ENCODE measurements around the gene SEZ6L.

Gene SEZ6L

DNA sequence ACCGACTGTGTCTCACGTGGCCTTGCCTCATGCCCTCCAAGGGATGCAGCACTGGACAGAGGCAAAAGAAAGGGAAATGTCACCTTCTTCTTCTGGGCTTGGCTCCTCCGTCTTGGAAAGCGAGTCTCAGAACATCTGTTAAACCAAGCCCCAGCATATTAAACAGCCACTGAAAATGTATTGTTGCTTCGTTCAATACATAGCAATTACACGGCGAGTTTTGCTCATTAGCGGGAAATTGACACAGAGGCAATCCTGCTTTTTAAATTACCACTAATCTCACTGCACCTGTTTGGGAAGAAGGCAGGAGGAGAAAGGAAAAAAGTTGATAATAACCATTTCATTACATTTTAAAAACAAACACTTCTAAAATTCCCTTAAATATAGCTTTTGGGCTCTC lies 72.1 kb downstream of the SEZ6L start:
- DNase-seq (ENCODE audit: low read depth in 2 of 3, low spot score in 2 of 3), result no peak

DNA sequence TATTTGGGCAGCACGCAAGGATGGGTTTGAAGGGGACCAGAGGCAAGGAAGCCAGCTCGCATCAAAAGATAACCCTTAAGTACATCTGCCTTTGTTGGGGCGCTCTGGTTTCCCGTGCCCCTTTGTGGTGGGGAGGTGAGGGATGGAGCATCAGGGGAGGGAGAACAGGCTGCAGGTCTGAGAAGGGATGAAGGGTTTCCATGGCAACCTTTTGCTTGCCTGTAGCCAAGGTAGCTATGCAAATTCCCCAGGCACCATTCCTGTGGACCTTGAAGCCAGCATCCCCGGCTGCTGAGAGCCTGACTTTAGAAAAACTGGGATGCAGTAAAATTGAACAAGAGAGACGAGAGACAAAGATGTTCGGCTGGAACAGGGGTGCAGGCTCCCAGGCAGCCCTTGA lies 75.7 kb downstream of the SEZ6L start:
- DNase-seq (ENCODE audit: low read depth in 2 of 3, low spot score in 2 of 3), result no peak

DNA sequence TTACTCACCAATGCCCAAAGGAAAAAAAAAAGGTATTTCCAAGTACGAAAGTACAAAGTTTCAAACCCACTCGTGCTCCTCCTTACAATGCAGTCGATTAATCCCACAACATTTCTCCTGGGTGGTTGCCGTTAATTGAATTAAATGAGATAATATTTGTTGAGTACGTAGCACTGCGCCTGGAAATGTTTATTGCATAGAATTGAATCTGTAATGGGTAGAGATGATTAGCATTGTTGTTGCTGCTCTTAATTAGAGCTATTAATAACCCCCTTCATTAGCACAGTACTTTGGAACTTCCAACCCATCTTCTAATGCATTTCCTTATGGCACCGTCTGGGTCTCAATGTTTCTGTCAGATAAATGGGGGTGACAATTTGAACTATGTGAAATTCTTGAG lies 77.3 kb downstream of the SEZ6L start:
- no peak for DNase-seq (ENCODE audit: low read depth in 2 of 3, low spot score in 2 of 3)

DNA sequence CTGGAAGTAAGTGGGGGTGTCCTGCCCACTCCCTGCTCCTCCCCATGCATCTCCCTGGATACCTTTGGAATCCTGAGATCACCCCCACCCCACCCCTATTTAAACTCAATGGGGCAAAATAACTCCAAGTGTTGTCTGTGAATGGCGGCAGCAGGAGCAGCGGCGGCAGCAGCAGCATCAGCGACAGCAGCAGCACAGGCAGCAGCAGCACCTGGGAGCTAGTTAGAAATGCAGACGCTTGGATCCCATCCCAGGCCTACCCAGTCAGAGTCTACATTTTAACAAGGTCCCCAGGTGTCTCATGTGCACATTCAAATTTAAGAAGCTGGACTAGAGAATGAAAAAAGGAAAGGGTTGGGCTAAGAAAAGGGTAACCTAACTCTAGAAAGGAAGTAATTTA lies 82.6 kb downstream of the SEZ6L start:
- DNase-seq (ENCODE audit: low read depth in 2 of 3, low spot score in 2 of 3), result no peak

DNA sequence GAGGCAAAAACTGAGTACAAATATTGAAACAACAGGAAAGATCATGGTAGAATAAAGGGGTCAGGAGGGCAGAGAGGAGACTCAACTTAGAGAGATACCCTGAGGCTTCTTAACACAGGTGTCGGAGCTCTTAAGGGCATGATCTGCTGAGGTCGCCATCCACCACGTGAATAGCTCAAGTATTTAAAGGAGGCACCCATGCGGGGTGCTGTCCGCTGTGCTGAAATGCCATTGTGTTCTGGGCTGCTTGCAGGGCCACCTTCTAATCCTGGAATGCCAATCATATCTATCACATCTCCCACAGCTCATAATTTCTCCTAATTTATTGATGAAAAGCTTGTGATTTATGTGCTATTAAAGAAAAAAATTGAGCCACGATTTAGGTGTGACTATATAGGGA lies 90.2 kb downstream of the SEZ6L start:
- DNase-seq (ENCODE audit: low read depth in 2 of 3, low spot score in 2 of 3), result no peak

DNA sequence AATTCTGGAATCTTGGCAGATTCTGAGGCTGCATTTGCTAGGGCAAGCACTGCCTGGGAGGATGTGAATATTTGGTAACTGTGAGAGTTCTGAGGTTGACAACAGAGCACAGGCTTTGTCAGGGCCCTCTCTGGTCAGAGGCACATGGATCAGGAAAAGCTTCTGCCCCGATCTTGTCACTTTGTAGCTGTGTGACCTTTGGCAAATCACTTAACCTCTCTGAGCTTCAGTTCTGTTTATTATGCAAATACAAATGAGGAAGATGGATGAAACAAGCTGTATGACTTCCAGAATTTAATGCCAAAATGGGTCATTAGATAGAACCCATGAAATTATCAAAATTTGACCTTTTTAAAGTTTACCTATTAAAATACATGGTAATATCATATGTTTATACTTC lies 94.9 kb downstream of the SEZ6L start:
- no peak for DNase-seq (ENCODE audit: low read depth in 2 of 3, low spot score in 2 of 3)

DNA sequence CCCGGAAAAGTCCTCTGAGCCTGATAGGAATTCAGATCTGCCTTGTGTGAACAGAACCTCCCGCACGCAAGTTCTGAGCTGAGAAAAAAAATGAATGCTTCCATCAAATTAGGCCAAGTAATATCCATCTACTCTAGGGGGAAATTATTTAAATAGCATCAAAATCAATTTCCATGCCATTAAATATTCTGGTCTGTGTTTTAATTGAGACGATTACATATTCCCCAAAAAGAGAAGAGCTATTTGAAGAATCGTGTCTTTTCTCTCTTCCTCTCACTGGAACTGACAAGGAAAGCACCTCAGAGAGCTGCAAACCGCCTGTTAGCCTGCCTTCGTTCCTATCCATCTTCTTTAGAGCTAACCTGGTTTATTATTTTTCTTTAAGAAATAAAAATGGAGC lies 96.0 kb downstream of the SEZ6L start:
- no peak for DNase-seq (ENCODE audit: low read depth in 2 of 3, low spot score in 2 of 3)

DNA sequence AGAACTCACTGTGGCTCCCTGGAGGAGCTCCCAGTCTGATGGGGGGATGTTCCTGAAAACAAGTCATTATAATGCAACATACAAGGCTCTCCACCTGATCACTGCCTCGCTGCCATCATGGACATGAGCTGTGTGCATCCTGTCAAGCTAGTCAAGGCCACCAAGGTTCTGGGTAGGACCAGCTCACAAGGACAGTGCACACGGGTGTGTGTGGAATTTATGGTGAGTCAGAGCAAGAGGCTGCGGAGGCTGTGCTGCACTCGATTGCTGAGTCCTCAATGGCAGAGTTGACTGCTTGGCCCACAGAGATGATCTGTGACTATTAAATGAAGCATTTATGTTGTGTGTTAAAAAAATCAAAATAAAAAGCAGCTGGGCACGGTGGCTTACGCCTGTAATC lies 96.6 kb downstream of the SEZ6L start:
- DNase-seq (ENCODE audit: low read depth in 2 of 3, low spot score in 2 of 3), result no peak

DNA sequence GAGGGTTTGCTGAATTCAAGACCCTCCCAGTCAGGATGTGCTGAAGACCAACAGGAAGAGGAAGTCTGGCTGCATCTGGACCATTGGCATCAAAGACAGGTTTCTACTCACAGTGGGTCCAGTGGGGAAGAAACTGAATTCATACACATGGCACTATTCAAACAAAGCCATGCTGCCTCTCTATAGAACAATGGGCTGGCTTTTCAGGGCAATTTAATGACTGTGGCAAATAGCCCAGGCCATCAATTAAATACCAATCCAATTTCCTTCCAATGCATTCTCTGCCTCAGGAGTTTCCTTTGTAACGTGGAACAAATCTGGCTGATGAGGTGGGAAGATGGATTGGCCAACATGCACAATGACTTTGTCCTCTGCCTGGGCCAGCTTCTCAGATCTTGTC lies 98.6 kb downstream of the SEZ6L start:
- DNase-seq (ENCODE audit: low read depth in 2 of 3, low spot score in 2 of 3), result no peak

DNA sequence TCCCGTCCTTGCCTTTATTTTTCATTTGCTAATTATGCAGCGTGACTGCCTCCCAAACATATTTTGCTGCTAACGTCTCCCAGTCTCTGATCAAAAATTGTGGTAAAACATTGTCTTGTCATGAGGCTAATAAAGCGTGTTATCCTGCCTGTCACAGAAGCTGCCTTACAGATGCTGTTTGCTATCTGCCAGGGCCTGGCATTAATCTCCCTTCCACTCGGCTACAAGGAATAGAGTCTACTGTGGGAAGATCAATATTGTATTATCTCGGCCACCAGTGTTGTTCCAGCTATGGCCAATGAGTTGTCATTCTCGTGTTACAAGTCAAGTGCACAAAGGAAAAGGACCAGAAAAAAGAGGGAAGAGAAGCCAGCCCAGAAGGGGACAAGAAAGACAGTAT lies 100.3 kb downstream of the SEZ6L start:
- DNase-seq (ENCODE audit: low read depth in 2 of 3, low spot score in 2 of 3), result no peak

DNA sequence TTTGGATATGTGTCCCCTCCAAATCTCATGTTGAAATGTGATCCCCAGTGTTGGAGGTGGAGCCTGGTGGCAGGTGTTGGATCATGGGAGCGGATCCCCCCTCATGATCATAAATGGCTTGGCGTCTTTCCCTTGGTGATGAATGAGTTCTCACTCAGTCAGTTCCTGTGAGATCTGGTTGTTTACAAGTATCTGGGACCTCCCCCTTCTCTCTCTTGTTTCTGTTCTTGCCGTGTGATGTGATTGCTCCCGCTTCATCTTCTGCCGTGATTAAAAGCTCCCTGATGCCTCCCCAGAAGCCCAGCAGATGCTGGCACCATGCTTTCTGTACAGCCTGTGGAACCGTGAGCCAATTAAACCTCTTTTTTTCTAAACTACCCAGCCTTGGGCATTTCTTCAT lies 102.2 kb downstream of the SEZ6L start:
- DNase-seq (ENCODE audit: low read depth in 2 of 3, low spot score in 2 of 3), result no peak

DNA sequence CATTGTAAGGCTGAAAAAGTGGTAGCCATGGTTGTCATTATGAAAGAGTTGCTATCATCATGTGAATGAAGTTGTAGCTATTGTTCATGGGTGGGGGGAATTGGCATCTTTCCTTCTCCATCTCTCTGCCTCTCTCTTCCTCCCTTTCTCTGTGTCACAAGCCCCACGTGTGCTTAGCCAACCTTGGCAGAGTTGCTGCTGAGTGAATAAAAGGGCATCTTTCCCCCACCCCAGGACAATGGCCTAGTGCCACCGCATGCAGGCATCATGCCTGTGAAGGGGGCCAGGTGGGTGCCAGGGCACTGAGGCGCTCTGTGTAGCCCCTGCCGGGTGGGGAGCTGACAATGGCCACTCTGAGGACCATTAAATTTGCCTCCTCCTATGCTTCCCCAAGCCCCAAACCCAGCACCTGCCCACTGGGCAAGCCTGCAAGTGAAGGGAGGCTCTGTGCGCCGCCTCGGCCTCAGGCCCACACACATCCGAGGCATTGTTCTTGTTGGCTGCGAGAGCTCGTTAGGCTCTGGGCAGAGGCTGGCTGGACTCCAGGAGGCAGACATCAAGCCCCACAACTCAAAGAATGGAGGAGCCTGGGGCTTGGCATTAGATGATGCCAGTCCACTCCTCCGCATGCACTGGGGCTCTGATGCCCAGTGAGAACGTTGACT lies 103.9 kb downstream of the SEZ6L start:
- no peak for DNase-seq (ENCODE audit: low read depth in 2 of 3, low spot score in 2 of 3)

DNA sequence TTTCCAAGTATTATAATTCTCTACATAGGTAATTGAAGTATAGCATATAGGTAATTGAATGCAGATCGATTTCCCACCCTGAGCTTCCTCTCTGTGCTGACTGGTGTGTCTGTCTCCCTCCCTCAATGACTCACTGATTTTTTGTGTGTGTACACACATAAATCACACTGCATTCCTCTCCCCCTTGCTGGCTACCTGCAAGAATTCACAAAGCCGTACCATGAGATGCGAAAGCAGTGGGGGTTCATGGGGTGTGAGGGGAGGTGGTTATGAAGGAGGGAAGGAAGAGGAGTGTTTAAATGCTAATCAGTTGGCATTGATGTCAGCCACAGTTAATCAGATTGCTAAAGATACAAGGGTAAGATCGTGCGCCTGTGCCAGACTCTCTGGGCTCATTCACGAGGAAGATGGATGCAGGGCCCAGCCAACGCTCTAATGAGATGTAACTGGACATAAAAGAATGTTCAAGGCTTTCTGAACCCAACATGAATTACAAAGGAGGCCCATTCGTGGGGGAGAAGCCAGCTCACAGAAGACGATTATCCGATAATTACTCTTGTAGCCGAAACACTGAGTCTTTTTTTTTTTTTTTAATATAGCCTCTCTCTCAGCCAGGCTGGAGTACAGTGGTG lies 107.4 kb downstream of the SEZ6L start:
- DNase-seq (ENCODE audit: low read depth in 2 of 3, low spot score in 2 of 3), result no peak

DNA sequence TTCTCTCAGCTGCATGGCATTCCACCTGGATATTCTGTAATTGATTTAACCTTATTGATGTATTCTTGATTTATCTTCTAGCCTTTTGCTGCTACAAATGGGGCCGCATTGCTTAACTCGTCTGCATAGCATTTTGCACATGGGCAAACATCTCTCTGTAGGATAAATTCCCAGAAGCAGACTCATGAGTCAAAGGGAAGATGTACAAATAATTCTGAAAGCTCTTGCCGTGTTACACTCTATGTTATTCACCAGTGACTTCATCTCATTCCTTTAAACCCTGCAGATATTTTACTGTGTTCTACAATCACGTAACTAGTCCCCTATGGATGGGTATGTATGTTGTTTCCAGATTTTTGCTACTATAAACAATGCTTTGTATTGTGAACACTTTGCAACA lies 112.7 kb downstream of the SEZ6L start:
- no peak for DNase-seq (ENCODE audit: low read depth in 2 of 3, low spot score in 2 of 3)

DNA sequence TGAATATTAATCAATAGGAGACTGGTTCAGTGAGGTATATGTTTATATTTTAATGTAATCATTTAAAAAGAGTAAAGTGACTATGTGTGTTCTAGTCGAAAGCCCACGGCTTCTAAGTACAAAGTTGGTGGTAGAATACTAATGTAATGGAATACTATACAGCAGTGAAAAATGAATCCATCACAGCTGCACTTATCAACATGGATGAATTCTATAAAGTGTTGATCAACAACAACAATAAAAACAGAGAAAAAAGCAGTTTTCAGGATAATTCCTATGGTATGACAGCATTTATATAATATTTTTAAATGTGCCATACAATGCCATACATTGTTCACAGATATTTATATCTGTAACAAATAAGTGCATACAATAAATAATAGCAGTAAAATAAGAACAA lies 114.1 kb downstream of the SEZ6L start:
- no peak for DNase-seq (ENCODE audit: low read depth in 2 of 3, low spot score in 2 of 3)

DNA sequence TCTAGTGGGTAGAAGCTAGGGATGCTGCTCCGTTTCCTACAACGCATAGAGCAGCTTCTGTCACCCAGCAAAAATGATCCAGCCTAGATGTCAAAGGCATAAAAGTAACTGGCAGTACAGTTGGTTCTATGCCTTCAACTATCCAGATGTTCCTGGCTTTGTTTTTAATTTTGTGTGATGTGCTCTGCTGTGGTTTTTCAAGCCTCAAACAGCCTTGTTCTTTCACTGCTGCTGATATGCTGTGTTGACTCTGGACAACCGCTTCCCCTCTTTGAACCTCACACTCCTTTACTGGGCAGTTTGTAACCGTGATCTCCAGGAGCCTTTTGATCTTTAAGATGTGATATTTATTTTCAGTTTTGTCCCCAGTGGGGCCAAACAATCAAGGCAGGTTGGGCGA lies 116.4 kb downstream of the SEZ6L start:
- no peak for DNase-seq (ENCODE audit: low read depth in 2 of 3, low spot score in 2 of 3)

DNA sequence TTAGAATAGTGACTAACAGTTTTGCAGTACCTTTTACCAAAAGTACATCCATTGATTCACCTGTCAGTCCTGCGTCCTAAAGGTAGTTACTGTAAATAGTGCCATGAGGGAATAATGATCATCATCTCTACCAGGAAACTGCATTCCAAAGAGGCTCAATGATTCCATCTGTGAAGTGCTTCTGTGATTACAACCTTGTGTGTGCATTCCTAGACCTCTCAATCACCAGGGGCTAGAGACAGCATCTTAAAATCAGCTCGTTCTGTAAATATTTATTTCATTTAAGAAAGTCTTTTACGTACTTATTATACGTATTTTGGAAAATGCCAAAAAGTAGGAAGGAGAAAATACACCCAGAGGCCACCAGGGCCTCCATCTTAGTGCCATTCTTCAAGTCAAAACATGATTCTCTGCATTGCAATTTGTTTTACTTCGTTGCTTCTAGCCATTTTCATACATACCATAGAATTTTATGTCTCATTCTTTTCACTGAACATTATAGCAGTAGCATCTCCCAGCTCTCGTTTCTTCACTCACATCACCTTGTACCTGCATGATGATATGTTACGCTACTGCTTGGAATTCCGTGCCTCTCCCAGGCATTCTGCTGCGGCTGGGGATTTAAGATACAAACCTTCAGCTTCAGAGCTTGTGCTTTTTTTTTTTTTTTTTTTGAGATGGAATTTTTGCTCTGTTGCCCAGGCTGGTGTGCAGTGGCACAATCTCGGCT lies 117.0 kb downstream of the SEZ6L start:
- DNase-seq (ENCODE audit: low read depth in 2 of 3, low spot score in 2 of 3), result no peak

DNA sequence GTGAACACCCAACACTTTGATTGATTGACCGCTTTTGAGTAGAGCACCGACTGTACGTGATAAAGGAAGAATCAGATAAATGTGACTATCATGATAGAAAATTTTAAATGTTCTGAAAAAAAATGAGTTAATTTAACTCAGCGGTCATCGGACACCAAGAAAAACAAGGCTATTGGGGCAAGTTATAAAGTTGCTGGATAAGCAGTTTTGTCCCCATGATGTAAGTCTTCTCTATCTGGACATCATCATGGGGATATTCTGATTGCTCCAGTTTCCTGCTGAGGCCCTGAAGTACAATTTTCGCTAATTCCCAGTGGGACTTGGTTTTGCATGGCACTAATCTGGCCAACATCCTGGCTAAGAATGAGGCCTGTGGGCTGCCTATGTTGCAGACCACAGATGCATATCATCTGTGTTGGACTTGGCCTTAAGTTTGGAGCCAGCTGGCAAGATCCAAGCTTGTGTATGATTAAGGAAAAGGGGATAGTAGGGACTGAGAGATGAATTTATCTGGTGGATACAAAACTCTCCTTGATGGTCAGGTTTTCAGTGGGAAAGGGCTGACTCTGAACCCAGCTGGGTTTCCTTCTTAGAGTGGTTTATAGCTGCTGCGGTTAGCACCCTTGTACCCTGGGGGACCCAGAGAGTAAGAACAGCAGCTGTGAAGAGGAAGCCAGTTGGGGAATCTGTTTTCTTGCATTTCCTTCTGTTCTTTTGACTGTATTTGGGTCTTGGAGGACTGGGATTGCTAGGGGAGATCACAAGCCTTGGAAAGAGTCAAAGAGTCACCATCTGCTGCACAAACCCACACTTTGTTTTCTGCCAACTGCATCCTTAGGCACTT lies 118.3 kb downstream of the SEZ6L start:
- DNase-seq (ENCODE audit: low read depth in 2 of 3, low spot score in 2 of 3), result no peak

DNA sequence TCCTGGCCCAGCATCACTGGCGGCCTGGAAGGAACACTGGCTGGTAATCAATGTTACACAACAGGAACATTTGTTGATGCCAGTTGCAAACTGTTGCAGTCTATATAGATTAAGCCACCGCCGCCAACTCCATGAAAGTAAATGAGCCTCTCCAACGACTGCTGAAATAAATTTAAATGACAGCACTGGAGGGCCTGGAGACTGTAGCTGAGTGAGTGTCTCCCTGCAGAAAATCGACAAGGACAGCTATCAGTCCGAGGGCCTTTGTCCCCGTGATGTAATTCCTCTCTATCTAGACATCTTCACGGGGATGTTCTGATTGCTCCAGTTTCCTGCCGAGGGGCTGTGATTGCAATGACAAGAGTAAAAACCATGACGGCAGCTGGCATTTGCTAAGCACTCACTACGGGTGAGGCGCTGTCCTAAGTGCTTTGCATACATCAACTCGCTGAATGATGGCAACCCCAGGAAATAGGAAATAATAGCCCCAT lies 120.4 kb downstream of the SEZ6L start:
- DNase-seq (ENCODE audit: low read depth in 2 of 3, low spot score in 2 of 3), result no peak

DNA sequence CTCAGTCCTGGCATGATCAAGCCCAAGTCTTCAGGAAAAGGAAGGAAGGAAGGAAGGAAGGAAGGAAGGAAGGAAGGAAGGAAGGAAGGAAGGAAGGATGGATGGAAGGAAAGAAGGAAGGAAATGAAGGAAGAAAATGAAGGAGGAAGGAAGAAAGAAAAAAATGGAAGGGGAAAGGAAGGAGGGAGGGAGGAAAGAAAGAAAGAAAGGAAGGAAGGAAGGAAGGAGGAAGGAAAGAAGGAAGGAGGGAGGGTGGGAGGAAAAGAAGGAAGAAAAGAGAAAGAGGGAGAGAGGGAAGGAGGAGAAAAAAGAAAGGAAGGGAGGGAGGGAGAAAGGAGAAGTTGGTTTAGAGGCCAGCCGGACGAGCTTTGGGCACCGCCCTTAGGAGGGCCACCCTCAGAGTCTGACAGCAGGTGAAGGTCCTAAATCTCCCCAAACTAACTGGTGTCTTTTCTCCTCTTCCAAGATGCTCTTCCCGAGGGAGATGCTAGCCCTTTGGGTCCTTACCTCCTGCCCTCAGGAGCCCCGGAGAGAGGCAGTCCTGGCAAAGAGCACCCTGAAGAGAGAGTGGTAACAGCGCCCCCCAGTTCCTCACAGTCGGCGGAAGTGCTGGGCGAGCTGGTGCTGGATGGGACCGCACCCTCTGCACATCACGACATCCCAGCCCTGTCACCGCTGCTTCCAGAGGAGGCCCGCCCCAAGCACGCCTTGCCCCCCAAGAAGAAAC lies 122.8 kb downstream of the SEZ6L start:
- DNase-seq (ENCODE audit: low read depth in 2 of 3, low spot score in 2 of 3), result no peak

DNA sequence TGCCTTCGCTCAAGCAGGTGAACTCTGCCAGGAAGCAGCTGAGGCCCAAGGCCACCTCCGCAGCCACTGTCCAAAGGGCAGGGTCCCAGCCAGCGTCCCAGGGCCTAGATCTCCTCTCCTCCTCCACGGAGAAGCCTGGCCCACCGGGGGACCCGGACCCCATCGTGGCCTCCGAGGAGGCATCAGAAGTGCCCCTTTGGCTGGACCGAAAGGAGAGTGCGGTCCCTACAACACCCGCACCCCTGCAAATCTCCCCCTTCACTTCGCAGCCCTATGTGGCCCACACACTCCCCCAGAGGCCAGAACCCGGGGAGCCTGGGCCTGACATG lies 123.4 kb downstream of the SEZ6L start:
- DNase-seq (ENCODE audit: low read depth in 2 of 3, low spot score in 2 of 3), result no peak

Measured in activated CD8-positive, alpha-beta memory T cell treated with anti-CD3 and anti-CD28 coated beads for 48 hours (primary cell).